HG03342 (cell line): ENCODE measurements around the gene PSMA2.
"Not testable (repeated sequence)": the region's sequence is repeated elsewhere in the genome, so short reads cannot be mapped to it uniquely, and the experiment has no call there.

Experiments used
- ATAC-seq: cut with Tn5 transposase; IDR thresholded peaks from one replicate; pipeline ENCODE4 v1.9.1; 2021; ENCODE audit warnings: mild to moderate bottlenecking, moderate library complexity; ENCODE audit not compliant: unreplicated experiment

PSMA2 gene

GRCh38 chr7:42910306-42910705 is 21.7 kb downstream of the PSMA2 start:
- no peak for ATAC-seq

DNA sequence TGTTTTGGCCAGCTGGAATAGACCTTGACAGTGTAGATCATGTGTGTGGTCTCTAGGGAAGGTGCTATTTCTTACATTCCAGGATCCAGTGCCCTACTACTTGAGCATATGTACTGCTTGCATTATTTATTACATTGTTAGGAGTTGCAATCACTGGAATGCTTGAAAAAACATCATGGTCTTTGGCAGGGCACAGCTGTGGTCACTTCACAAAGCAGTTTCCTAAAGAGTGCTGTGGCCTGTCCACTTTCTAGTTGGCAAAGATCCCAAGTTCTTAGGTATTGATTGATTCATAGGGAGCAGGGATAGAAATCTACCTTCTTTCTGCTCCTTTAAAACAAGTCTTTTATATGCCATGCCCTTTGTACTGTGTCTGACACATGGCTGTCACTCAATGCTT is 24.7 kb downstream of the PSMA2 start:
- ATAC-seq = no peak

GRCh38 chr7:42906181-42906580 is 25.8 kb downstream of the PSMA2 start:
- ATAC-seq = no peak

DNA sequence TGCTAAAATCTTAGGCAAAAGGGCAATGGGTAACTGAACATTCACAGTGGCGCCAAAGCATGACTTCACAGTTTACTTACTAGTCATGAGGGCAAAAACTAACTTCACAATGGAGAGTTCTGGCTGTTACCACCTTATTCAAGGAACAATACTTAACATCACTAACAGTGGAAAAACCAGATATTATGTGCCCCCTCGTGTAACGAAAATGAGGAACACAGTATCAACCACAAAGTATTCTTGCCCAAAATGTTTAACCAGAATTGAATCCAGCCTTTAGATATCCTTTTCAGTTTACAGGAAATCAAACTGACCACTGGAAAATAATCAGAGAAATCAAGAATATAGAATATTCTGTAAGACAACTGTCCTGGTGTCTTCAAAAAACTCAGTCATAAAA is 29.6 kb downstream of the PSMA2 start:
- ATAC-seq = no peak

DNA sequence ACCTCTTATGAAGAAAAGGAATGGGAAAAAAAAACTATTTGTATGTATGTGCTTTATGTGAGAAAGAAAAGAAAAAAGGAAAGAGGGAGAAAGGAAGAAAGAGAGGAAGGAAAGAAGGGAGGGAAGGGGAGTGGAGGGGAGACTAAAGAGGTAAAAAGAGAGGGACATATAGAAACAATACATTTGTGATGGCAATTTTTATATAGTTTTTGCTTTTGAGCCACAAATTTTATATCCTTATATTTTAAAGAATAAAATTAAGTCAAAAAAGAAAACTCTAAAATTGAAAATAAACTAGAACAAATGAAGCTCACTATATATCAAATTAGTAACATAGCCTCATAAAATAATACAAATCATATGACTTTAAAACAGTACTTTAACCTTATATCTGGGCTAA is 31.1 kb downstream of the PSMA2 start:
- no peak for ATAC-seq

DNA sequence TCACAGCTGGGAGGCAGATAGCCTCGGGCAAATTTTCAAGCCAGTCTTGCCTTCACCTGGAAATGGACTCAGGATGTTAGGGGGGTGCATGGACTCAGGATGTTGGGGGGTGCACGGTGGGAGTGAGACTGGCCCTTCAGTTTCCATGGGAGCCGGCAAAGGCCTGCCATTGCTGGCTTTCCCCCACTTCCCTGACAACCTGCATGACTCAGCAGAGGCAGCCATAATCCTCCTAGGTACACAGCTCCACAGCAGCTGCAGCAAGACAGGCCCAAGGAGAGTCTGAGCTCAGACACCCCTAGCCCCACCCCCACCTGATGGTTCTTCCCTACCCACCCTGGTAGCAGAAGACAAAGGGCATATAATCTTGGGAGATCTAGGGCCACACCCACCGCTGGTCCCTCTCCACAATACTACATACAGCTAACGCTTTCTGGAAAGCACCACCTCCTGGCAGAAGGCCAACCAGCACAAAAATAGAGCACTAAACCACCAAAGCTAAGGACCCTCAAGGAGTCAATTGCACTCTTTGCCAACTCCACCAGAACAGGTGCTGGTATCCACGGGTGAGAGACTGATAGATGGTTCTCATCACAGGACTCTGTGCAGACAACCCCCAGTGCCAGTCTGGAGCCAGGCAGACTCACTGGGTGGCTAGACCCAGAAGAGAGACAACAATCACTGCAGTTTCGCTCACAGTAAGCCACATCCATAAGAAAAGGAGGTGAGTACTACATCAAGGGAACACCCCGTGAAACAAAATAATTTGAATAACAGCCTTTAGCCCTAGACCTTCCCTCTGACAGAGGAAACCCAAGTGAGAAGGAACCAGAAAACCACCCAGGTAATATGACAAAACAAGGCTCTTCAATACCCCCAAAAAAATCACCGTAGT is 38.4 kb downstream of the PSMA2 start:
- ATAC-seq = no peak

DNA sequence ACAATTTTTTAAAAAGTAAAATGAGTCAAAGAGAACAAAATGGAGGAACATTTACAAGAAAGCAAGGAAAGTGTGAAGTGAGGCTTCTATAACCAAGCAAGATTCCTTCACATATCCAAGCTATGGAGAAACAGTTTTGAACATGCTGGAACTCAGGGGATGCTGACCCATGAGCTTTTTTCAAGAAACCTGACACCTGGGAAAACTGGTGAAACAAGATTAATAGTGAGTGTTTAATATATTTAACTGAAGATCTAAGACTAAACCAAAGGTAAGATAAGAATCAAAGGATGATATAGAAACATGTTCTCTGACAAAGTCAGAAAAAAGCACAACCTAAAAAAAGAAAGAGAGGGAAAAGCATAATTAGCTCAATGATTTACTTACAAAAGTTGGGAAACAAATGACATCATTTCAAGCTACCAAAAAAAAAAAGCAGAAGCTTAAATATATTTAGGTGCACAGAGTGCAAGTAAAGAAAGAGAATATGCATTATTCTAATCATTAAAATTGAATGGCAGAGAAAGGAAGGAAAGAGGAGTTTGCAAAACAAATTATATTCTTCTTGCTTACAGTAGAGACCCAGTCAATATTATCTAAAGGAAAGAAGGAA is 45.0 kb downstream of the PSMA2 start:
- no peak for ATAC-seq

GRCh38 chr7:42886129-42886528 is 45.8 kb downstream of the PSMA2 start:
- no peak for ATAC-seq

DNA sequence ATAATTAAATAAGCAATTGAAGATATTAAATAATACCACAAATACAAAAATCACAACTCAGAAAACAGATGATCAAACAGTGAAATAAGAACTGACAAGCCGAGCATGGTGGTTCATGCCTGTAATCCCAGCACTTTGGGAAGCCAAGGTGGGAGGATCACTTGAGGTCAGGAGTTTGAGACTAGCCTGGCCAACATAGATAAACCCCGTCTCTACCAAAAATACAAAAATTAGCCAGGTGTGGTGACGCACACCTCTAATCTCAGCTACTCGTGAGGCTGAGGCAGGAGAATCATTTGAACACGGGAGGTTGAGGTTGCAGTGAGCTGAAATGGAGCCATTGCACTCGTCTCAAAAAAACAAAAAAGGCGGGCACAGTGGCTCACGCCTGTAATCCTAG is 46.8 kb downstream of the PSMA2 start:
- ATAC-seq = not testable (repeated sequence)

DNA sequence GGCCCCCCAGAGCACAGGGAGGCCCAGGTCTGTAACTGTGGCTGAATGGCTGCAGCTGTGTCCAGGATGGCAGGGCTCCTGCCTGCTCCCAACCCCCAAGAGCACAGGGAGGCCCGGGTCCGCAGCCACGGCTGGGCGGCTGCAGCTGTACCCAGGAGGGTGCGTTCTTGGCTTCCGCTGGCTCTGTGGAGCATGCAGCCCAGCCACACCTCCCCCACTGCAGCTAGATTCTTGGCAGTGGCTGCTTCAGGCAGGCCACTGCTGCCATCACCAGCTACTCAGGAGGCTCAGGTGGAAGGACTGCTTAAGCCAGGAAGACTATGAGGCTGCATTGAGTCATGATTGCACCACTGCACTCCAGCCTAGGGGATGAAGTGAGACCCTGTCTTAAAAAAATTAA is 48.0 kb downstream of the PSMA2 start:
- no peak for ATAC-seq

GRCh38 chr7:42880392-42880791 is 51.6 kb downstream of the PSMA2 start:
- ATAC-seq = no peak

DNA sequence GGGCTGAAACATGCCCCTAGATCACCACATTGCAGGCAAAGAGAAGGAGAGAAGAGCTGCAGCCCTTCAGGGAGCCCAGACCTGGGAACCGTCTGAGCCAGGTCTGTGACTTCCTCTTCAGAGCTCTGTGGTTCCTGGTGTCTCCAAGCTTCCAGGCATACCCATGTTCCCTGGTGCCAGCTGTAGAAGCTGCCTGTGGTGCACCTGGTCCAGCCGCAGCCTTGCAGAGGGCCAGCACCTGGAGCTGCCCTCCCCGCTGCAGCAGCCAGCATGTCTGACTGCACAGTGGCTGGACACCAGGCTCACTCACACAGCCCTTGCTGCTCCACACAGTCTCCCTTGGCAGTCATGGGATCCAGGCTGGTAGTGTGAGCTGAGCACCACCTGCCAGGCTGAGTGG is 53.7 kb downstream of the PSMA2 start:
- ATAC-seq = no peak

DNA sequence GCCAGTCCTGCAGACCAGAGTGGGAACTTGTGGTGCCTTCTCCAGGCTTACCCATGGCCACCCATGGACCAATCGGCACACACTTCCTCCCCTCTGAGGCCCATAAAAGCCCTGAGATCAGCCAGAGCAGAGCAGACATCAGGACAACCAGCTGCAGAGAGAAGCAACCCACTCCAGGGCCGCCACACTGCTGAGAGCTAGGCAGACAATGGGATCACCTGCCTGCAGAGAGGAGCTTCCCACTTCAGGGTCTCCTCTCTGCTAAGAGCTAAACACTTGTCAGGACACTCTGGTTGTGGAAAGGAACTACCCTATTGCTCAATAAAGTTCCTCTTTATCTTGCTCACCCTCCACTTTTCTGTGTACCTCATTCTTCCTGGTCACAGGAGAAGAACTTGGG is 54.1 kb downstream of the PSMA2 start:
- no peak for ATAC-seq

- peak; percentile 80 for ATAC-seq
These were observed 55.5 kb downstream of the PSMA2 start for GRCh38 chr7:42876182-42877068.

GRCh38 chr7:42869131-42870020 is 62.6 kb downstream of the PSMA2 start:
- ATAC-seq = peak; percentile 98

DNA sequence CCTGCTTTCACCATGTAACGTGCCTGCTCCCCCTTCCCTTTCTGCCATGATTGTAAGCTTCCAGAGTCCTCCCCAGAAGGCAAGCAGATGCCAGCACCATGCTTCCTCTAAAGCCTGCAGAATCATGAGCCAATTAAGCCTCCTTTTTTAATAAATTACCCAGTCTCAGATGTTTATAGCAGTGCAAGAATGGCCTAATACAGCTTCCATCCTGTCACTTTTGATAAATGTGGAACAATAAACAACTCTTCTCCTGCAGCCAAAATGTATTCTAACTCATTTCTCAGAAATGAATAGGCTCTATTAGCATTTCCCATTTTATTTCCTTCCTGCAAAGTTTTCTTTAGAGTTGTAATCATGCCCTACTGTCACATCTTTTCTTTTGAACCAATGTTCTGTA is 63.5 kb downstream of the PSMA2 start:
- ATAC-seq = no peak
